Measurements from ENCODE around the gene NSUN6. TPM values are rescaled to one million over a fixed set of nuclear protein-coding genes. Genes with fewer than 3 reads are reported as not detected.

Gene NSUN6
- total RNA-seq, 1 experiment from 2014 or later, result 6.0 TPM

DNA sequence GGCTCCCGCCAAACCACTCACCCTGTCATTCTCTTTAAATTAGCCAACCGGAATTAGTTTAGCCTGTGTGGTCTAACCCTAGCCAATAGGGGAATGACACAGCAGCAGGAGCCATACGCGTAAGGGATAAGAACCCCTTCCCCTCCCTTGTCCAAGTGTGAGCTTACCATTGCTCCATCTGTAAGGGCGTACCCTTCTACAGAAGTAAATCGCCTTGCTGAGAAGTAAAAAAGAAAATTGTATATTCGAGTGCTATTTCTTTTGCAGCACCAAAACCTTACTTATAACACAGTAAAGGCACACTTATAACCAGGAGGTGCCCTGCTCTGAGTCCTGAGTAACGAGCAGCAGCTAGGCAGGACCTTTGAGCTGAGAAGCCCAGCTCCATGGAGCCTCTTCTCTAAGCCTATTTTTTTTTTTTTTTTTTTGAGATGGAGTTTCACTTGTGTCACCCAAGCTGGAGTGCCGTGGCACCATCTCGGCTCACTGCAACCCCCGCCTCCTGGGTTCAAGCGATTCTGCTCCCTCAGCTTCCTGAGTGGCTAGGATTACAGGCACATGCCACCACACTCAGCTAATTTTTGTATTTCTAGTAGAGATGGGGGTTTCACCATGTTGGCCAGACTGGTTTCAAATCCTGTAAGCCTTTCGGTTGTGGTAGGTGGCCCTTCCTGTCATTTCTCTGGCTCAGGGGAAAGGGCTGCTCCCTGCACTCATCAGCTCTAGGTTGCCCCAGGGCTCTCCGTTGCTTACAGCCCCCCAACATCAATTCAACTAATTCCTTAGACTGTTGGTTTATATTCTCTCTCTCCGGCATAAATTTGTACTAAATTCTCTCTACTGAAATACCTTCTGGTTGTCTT is 73.3 kb downstream of the NSUN6 start:
- intact Hi-C loops (cut with micrococcal nuclease), result no loop called here
- no peaks in the 10 kb centered on the region for H3K9me3 ChIP-seq (ENCODE audit: low read length)
- H4K20me1 ChIP-seq (ENCODE audit: low read length), result no peaks in the 10 kb centered on the region
- CTCF ChIA-PET, result no interaction called here
- H3K9ac ChIP-seq (ENCODE audit: low read length), result no peak overlapping the region
- POLR2A ChIA-PET (ENCODE audit: unreplicated experiment), result no interaction called here
- H3K9me2 ChIP-seq (replicated peaks; ENCODE audit: low read length), result no peaks in the 10 kb centered on the region
- no peak overlapping the region for H2AFZ ChIP-seq (ENCODE audit: low read length)
- no peak overlapping the region for H3K4me2 ChIP-seq (ENCODE audit: low read length)
- H3K36me3 ChIP-seq (ENCODE audit: low read depth, low read length), result peaks cover 11% of the 10 kb centered on the region; the same call in 1 of the 2 replicates
- TF ChIP-seq CTCF (conservative IDR thresholded peaks at IDR 0.05; ENCODE audit: low read depth, low read length) (no peak), EZH2 (IDR thresholded peaks at IDR 0.05; ENCODE audit: low read length, unreplicated experiment) (no peak), EZH2phosphoT487 (IDR thresholded peaks at IDR 0.05; ENCODE audit: borderline replicate concordance, low read length) (no peak)
- H3K27me3 ChIP-seq (ENCODE audit: low read length), result no peaks in the 10 kb centered on the region
- no peaks in the 10 kb centered on the region for H3K4me1 ChIP-seq (ENCODE audit: insufficient read depth, low read length)
- DNase-seq (no peak), ATAC-seq (no peak)
- H3K27ac ChIP-seq (ENCODE audit: low read length), result no peak overlapping the region
- H3F3A ChIP-seq (ENCODE audit: low read length, unreplicated experiment), result no peaks in the 10 kb centered on the region
- H3K79me2 ChIP-seq (ENCODE audit: low read length), result no peaks in the 10 kb centered on the region
- H3K4me3 ChIP-seq (ENCODE audit: low read length), result no peak overlapping the region
- BruUV-seq (replicated peaks), result no TSS peak

DNA sequence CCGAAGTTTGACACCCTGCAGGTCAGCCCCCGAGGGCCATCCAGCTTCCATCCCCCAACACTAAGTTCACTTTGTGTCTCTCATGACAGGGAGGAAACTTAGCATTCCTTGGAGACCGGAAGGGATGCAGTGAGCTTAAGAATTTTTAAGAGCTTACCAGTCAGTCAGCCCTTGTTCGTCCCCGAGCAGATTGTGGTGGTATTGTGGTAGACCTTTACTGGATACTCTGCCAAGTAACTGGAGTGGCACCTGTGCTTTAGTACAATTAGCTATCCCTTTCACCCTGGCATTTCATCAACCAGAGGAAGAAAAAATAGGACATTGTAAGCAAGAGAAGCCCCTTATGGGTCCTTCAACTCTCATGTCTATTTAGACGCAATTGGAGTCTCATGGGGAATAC is 74.8 kb downstream of the NSUN6 start:
- DNase-seq (no peak), ATAC-seq (no peak)
- Histone ChIP-seq H4K20me1 (ENCODE audit: low read length) (no peaks in the 10 kb centered on the region), H3K27ac (ENCODE audit: low read length) (no peak overlapping the region), H3K9me3 (ENCODE audit: low read length) (no peaks in the 10 kb centered on the region), H3K27me3 (ENCODE audit: low read length) (no peaks in the 10 kb centered on the region), H3K4me1 (ENCODE audit: insufficient read depth, low read length) (no peaks in the 10 kb centered on the region), H3K79me2 (ENCODE audit: low read length) (no peaks in the 10 kb centered on the region), H3K36me3 (ENCODE audit: low read depth, low read length) (peaks cover 11% of the 10 kb centered on the region; the same call in 1 of the 2 replicates), H3K9me2 (replicated peaks; ENCODE audit: low read length) (no peaks in the 10 kb centered on the region), H3K4me3 (ENCODE audit: low read length) (no peak overlapping the region), H3K4me2 (ENCODE audit: low read length) (no peak overlapping the region), H3F3A (ENCODE audit: low read length, unreplicated experiment) (no peaks in the 10 kb centered on the region), H3K9ac (ENCODE audit: low read length) (no peak overlapping the region), H2AFZ (ENCODE audit: low read length) (no peak overlapping the region)
- TF ChIP-seq EZH2 (IDR thresholded peaks at IDR 0.05; ENCODE audit: low read length, unreplicated experiment), result no peak
- no peak for TF ChIP-seq EZH2phosphoT487 (IDR thresholded peaks at IDR 0.05; ENCODE audit: borderline replicate concordance, low read length)
- no TSS peak for BruUV-seq (replicated peaks)
- CTCF ChIA-PET, result no interaction called here
- POLR2A ChIA-PET (ENCODE audit: unreplicated experiment), result no interaction called here
- intact Hi-C loops (cut with micrococcal nuclease), result no loop called here

GRCh38 chr10:18572959-18573561 is 78.3 kb downstream of the NSUN6 start:
- intact Hi-C loops (cut with micrococcal nuclease), result no loop called here
- Histone ChIP-seq H3K79me2 (ENCODE audit: low read length) (no peaks in the 10 kb centered on the region), H3K9ac (ENCODE audit: low read length) (no peak overlapping the region), H3F3A (ENCODE audit: low read length, unreplicated experiment) (no peaks in the 10 kb centered on the region), H3K4me3 (ENCODE audit: low read length) (no peak overlapping the region), H4K20me1 (ENCODE audit: low read length) (no peaks in the 10 kb centered on the region), H3K4me1 (ENCODE audit: insufficient read depth, low read length) (no peaks in the 10 kb centered on the region), H3K27me3 (ENCODE audit: low read length) (no peaks in the 10 kb centered on the region), H3K4me2 (ENCODE audit: low read length) (no peak overlapping the region), H3K27ac (ENCODE audit: low read length) (no peak overlapping the region), H3K36me3 (ENCODE audit: low read depth, low read length) (peaks cover 5% of the 10 kb centered on the region; the same call in 1 of the 2 replicates), H3K9me3 (ENCODE audit: low read length) (no peaks in the 10 kb centered on the region; the same call in 1 of the 2 replicates), H2AFZ (ENCODE audit: low read length) (no peak overlapping the region), H3K9me2 (replicated peaks; ENCODE audit: low read length) (no peaks in the 10 kb centered on the region)
- TF ChIP-seq CTCF (conservative IDR thresholded peaks at IDR 0.05; ENCODE audit: low read depth, low read length), result no peak
- TF ChIP-seq EZH2phosphoT487 (IDR thresholded peaks at IDR 0.05; ENCODE audit: borderline replicate concordance, low read length), result no peak
- no peak for TF ChIP-seq EZH2 (IDR thresholded peaks at IDR 0.05; ENCODE audit: low read length, unreplicated experiment)
- ATAC-seq, result no peak
- no peak for DNase-seq
- CTCF ChIA-PET, result no interaction called here
- POLR2A ChIA-PET (ENCODE audit: unreplicated experiment), result no interaction called here
- BruUV-seq (replicated peaks), result no TSS peak
